ENCODE measurements around the gene TGFBR3.

The TGFBR3 gene

DNA sequence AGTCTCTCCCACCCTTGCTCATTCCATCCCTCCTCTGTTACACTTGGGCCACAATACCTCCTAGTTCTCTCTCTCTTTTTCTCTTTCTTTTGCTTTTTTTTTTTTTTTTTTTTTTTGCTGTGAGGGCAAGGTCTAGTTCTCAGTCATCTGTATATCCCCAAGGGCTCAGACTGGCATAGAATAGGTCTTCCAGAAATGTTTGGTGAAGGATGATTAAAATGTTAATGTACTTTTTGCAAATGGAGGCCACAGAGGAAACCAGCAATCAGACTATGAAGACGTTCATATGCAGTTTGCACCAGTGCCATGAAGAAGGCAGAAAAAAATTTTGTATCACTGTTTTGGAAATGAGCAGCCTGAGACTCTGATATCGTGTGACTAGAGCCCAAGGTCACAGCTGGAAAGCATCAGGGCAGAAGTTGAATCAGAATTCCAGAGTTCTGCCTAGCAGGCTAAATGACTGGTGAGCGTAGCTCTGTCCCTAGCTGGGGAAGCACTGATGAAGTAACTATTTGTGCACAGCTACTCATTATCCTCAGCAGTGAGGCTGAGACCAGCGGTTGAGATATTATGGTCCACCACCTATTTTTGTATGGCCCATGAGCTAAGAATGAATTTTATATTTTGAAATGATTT, 186.5 kb downstream of the TGFBR3 start:
- no peak for DNase-seq (ENCODE audit: low read depth, low spot score)
- TF ChIP-seq, protein P1, sequence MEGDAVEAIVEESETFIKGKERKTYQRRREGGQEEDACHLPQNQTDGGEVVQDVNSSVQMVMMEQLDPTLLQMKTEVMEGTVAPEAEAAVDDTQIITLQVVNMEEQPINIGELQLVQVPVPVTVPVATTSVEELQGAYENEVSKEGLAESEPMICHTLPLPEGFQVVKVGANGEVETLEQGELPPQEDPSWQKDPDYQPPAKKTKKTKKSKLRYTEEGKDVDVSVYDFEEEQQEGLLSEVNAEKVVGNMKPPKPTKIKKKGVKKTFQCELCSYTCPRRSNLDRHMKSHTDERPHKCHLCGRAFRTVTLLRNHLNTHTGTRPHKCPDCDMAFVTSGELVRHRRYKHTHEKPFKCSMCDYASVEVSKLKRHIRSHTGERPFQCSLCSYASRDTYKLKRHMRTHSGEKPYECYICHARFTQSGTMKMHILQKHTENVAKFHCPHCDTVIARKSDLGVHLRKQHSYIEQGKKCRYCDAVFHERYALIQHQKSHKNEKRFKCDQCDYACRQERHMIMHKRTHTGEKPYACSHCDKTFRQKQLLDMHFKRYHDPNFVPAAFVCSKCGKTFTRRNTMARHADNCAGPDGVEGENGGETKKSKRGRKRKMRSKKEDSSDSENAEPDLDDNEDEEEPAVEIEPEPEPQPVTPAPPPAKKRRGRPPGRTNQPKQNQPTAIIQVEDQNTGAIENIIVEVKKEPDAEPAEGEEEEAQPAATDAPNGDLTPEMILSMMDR (IDR thresholded peaks at IDR 0.05; ENCODE audit: low read depth, low read length), result no peak
- in situ Hi-C loops (cut with HindIII; ENCODE audit: low sequenced_read_pairs), result no loop called here
- no peak overlapping the region for H3K4me3 ChIP-seq (ENCODE audit: low read depth, low read length)

DNA sequence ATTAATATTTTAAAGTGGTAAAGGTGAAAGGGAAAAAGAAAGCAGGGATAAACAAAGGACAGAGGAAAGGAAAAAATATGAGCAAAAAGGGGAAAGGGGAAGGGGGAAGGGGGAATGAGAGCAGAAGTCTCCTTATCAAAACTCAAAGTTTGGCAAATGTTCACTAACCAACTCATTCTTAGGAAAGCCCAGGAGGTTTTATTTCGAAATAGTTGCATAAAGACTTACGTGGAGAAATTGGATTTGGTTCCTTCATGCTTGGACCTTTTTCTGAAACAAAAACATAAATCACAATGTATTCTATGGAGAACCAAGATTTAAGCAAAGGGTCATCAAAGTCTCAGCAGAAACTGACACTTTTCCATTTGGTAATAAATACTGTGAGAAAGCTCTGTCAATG, 188.1 kb downstream of the TGFBR3 start:
- H3K4me3 ChIP-seq (ENCODE audit: low read depth, low read length), result no peak overlapping the region
- in situ Hi-C loops (cut with HindIII; ENCODE audit: low sequenced_read_pairs), result no loop called here
- TF ChIP-seq, protein P1 (IDR thresholded peaks at IDR 0.05; ENCODE audit: low read depth, low read length), result no peak
- DNase-seq (ENCODE audit: low read depth, low spot score), result peak; percentile 22

DNA sequence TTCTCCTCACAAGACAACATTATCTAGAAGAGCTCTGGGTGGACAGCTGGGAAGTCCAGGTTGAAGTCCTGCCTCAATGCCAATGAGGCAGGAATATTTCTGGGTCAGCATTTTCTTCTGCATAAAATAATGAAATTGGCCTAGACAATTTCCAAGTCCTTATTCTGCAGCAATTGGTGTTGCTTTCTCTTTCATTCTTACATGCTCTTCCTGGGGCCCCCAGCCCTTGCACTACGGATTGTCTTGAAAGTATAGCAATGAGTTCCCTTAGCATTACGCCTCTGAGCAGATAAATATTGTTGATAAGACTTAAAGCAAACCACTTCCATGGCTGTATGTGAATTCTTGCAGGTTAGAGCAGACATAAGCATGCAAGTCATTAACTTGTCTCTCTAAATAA, 188.5 kb downstream of the TGFBR3 start:
- TF ChIP-seq, protein P1 (IDR thresholded peaks at IDR 0.05; ENCODE audit: low read depth, low read length), result no peak
- in situ Hi-C loops (cut with HindIII; ENCODE audit: low sequenced_read_pairs), result no loop called here
- DNase-seq (ENCODE audit: low read depth, low spot score), result no peak
- H3K4me3 ChIP-seq (ENCODE audit: low read depth, low read length), result no peak overlapping the region

DNA sequence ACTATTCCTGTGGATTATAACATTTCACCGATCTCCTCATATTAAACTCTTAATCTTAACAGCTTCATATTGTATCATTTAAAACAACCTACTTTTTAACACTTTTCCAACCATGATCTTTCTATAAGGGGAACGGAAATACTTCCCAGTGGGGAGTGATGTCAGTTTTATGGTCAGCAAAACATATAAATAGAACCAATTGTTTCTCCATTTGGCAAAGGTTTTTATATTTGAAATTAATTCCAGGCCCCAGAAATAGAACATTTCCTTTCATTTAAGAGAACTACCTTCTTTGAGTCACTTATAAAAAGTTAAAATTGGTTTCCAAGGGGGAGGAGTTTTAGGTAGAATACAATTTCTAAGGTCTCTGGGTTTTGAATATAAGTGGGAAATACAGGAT, 189.6 kb downstream of the TGFBR3 start:
- TF ChIP-seq, protein P1 (IDR thresholded peaks at IDR 0.05; ENCODE audit: low read depth, low read length), result no peak
- in situ Hi-C loops (cut with HindIII; ENCODE audit: low sequenced_read_pairs), result no loop called here
- no peak overlapping the region for H3K4me3 ChIP-seq (ENCODE audit: low read depth, low read length)
- DNase-seq (ENCODE audit: low read depth, low spot score), result no peak

DNA sequence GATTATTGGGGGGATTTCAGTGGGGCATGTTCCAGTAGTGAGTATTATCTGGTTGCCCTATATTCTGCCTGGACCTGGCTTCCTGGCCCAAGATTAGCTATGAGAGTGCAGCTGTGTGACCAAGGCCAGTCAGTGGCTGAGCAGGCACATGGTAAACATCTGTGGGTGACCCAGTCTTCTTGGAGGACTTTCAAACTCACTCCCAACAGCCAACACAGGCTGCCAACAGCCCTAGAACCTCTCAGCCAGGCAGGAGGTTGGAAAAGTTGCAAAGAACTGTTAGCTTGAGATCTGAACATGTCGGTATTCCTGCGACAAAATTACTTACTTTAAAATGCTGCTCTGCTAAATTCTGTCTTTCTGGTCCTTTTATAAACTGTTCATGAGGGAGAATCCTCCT, 192.4 kb downstream of the TGFBR3 start:
- no peak overlapping the region for H3K4me3 ChIP-seq (ENCODE audit: low read depth, low read length)
- TF ChIP-seq, protein P1 (IDR thresholded peaks at IDR 0.05; ENCODE audit: low read depth, low read length), result no peak
- peak; percentile 25 for DNase-seq (ENCODE audit: low read depth, low spot score)
- in situ Hi-C loops (cut with HindIII; ENCODE audit: low sequenced_read_pairs), result no loop called here

DNA sequence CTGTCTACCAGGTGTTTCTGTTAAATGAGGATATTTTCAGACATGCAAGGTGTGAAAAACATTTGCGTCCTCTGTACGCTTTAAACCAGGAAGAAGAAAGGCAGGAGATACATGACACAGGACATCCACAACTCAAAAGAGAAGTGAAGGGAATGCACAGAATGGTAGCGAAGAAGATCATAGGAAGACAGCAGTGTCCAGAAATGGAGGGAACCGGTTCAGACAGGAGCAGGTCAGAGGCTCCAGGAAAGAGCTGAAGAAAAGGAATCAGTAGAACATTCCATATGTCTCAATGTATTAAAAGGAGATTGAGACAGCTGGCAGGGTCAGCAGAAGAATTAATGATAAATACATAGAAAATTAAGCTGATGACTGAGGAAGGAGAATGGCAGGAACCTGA, 194.4 kb downstream of the TGFBR3 start:
- H3K4me3 ChIP-seq (ENCODE audit: low read depth, low read length), result no peak overlapping the region
- DNase-seq (ENCODE audit: low read depth, low spot score), result no peak
- TF ChIP-seq, protein P1 (IDR thresholded peaks at IDR 0.05; ENCODE audit: low read depth, low read length), result no peak
- in situ Hi-C loops (cut with HindIII; ENCODE audit: low sequenced_read_pairs), result no loop called here
